ENCODE data around the gene DOK1.
A peak's percentile ranks its signal among the peaks of the same experiment; 100 is the strongest.

DOK1 gene

GRCh38 chr2:74534411-74534810, 20.1 kb upstream of the DOK1 start:
- Mint-ChIP-seq H3K36me3 (peaks cover 42% of the 10 kb centered on the region), H3K9me3 (no peaks in the 10 kb centered on the region), H3K4me1 (peaks cover 20% of the 10 kb centered on the region), H3K4me3 (no peak overlapping the region), H3K27ac (no peak overlapping the region)
- ATAC-seq (no peak), DNase-seq (ENCODE audit: low spot score in 2 of 2) (no peak)

- DNase-seq (ENCODE audit: low spot score in 2 of 2), result no peak
- H3K36me3 Mint-ChIP-seq, result peaks cover 34% of the 10 kb centered on the region
- H3K4me1 Mint-ChIP-seq, result peaks cover 20% of the 10 kb centered on the region
- H3K27ac Mint-ChIP-seq, result no peak overlapping the region
- H3K4me3 Mint-ChIP-seq, result no peak overlapping the region
- no peaks in the 10 kb centered on the region for H3K9me3 Mint-ChIP-seq
- no peak for ATAC-seq
Measured at GRCh38 chr2:74535440-74535965, 19.0 kb upstream of the DOK1 start.

GRCh38 chr2:74536166-74536950, 18.2 kb upstream of the DOK1 start:
- peaks cover 12% of the 10 kb centered on the region for H3K4me1 Mint-ChIP-seq
- H3K36me3 Mint-ChIP-seq, result peaks cover 25% of the 10 kb centered on the region
- DNase-seq (ENCODE audit: low spot score in 2 of 2) (no peak), ATAC-seq (no peak)
- no peak overlapping the region for H3K4me3 Mint-ChIP-seq
- H3K9me3 Mint-ChIP-seq, result no peaks in the 10 kb centered on the region
- no peak overlapping the region for H3K27ac Mint-ChIP-seq

GRCh38 chr2:74537140-74537539, 17.4 kb upstream of the DOK1 start:
- H3K27ac Mint-ChIP-seq, result no peak overlapping the region
- peaks cover 18% of the 10 kb centered on the region for H3K36me3 Mint-ChIP-seq
- peaks cover 4% of the 10 kb centered on the region for H3K4me1 Mint-ChIP-seq
- DNase-seq (ENCODE audit: low spot score in 2 of 2) (no peak), ATAC-seq (no peak)
- no peak overlapping the region for H3K4me3 Mint-ChIP-seq
- H3K9me3 Mint-ChIP-seq, result no peaks in the 10 kb centered on the region

GRCh38 chr2:74538881-74539339, 15.6 kb upstream of the DOK1 start:
- DNase-seq (ENCODE audit: low spot score in 2 of 2), result no peak
- ATAC-seq, result no peak
- Mint-ChIP-seq H3K4me3 (no peak overlapping the region), H3K9me3 (no peaks in the 10 kb centered on the region), H3K36me3 (no peaks in the 10 kb centered on the region), H3K27ac (no peak overlapping the region), H3K4me1 (no peaks in the 10 kb centered on the region)

- H3K27ac Mint-ChIP-seq, result no peak overlapping the region
- no peak for ATAC-seq
Measured at GRCh38 chr2:74540291-74540690, 14.2 kb upstream of the DOK1 start.

GRCh38 chr2:74542978-74543377, 11.5 kb upstream of the DOK1 start:
- H3K9me3 Mint-ChIP-seq, result no peaks in the 10 kb centered on the region
- H3K36me3 Mint-ChIP-seq, result no peaks in the 10 kb centered on the region
- DNase-seq (ENCODE audit: low spot score in 2 of 2) (no peak), ATAC-seq (no peak)
- H3K27ac Mint-ChIP-seq, result no peak overlapping the region
- peaks cover under 1% of the 10 kb centered on the region for H3K4me1 Mint-ChIP-seq
- no peak overlapping the region for H3K4me3 Mint-ChIP-seq

More at GRCh38 chr2:74540291-74540690, 14.2 kb upstream of the DOK1 start:
- DNase-seq (ENCODE audit: low spot score in 2 of 2), result no peak
- Mint-ChIP-seq H3K9me3 (no peaks in the 10 kb centered on the region), H3K4me1 (no peaks in the 10 kb centered on the region), H3K4me3 (no peak overlapping the region), H3K36me3 (no peaks in the 10 kb centered on the region)

GRCh38 chr2:74544634-74545033, 9.9 kb upstream of the DOK1 start:
- H3K27ac Mint-ChIP-seq, result no peak overlapping the region
- no peaks in the 10 kb centered on the region for H3K9me3 Mint-ChIP-seq
- H3K36me3 Mint-ChIP-seq, result no peaks in the 10 kb centered on the region
- ATAC-seq (no peak), DNase-seq (ENCODE audit: low spot score in 2 of 2) (no peak)
- H3K4me3 Mint-ChIP-seq, result no peak overlapping the region
- peaks cover 8% of the 10 kb centered on the region for H3K4me1 Mint-ChIP-seq

GRCh38 chr2:74546004-74546403, 8.5 kb upstream of the DOK1 start:
- Mint-ChIP-seq H3K4me1 (peaks cover 13% of the 10 kb centered on the region), H3K9me3 (no peaks in the 10 kb centered on the region), H3K36me3 (no peaks in the 10 kb centered on the region), H3K4me3 (no peak overlapping the region), H3K27ac (peak overlapping the region; percentile 8)
- DNase-seq (ENCODE audit: low spot score in 2 of 2) (no peak), ATAC-seq (no peak)

GRCh38 chr2:74548285-74548899, 6.1 kb upstream of the DOK1 start:
- Mint-ChIP-seq H3K36me3 (peaks cover under 1% of the 10 kb centered on the region), H3K9me3 (no peaks in the 10 kb centered on the region), H3K4me1 (peaks cover 23% of the 10 kb centered on the region), H3K4me3 (peak overlapping the region; percentile 65), H3K27ac (no peak overlapping the region)
- ATAC-seq, result no peak
- no peak for DNase-seq (ENCODE audit: low spot score in 2 of 2)

- DNase-seq (ENCODE audit: low spot score in 2 of 2), result no peak
- H3K36me3 Mint-ChIP-seq, result peaks cover 9% of the 10 kb centered on the region
- peak; percentile 68 for ATAC-seq
- H3K4me3 Mint-ChIP-seq, result peak overlapping the region; percentile 65
- no peaks in the 10 kb centered on the region for H3K9me3 Mint-ChIP-seq
- H3K4me1 Mint-ChIP-seq, result peaks cover 29% of the 10 kb centered on the region
- no peak overlapping the region for H3K27ac Mint-ChIP-seq
Measured at GRCh38 chr2:74548900-74549826, 5.4 kb upstream of the DOK1 start.

GRCh38 chr2:74550231-74550630, 4.3 kb upstream of the DOK1 start:
- DNase-seq (ENCODE audit: low spot score in 2 of 2), result no peak
- Mint-ChIP-seq H3K27ac (no peak overlapping the region), H3K36me3 (peaks cover 19% of the 10 kb centered on the region), H3K4me1 (peaks cover 32% of the 10 kb centered on the region), H3K9me3 (no peaks in the 10 kb centered on the region), H3K4me3 (peak overlapping the region; percentile 65)
- ATAC-seq, result no peak

- Mint-ChIP-seq H3K36me3 (peaks cover 26% of the 10 kb centered on the region), H3K4me3 (no peak overlapping the region), H3K4me1 (peaks cover 44% of the 10 kb centered on the region), H3K9me3 (no peaks in the 10 kb centered on the region), H3K27ac (no peak overlapping the region)
- DNase-seq (ENCODE audit: low spot score in 2 of 2) (no peak), ATAC-seq (no peak)
Measured at GRCh38 chr2:74551530-74551929, 3.0 kb upstream of the DOK1 start.

- Mint-ChIP-seq H3K9me3 (no peaks in the 10 kb centered on the region), H3K4me1 (peaks cover 44% of the 10 kb centered on the region), H3K27ac (peak overlapping the region; percentile 32), H3K36me3 (peaks cover 33% of the 10 kb centered on the region), H3K4me3 (peak overlapping the region; percentile 84)
- DNase-seq (ENCODE audit: low spot score in 2 of 2) (no peak), ATAC-seq (no peak)
Measured at GRCh38 chr2:74551942-74552913, 2.3 kb upstream of the DOK1 start.

All from stimulated activated effector memory CD8-positive, alpha-beta T cell treated with anti-CD3 and anti-CD28 coated beads, Interleukin-12 subunit alpha, Interleukin-12 subunit beta, amount 100 ng/mL, for 72 hours (primary cell).